Liver (tissue), 3 donors: ENCODE measurements around the gene SMIM9.

ENCODE experiments used
- CTCF ChIP-seq: fragments of 150-350 bp; IDR thresholded peaks from 2 replicates; pipeline ENCODE4 v1.5.1; 2017; ENCODE audit warnings: improper control_type of control experiment, low read depth, low read length; ENCODE audit not compliant: missing input control
- EGR1 ChIP-seq, 2 donors: IDR thresholded peaks; 2 replicates each; pipeline ENCODE4 v1.6.1; 2016 to 2018; ENCODE audit warnings: antibody characterized with exemption in 2 of 2, low read depth in 2 of 2
- MAX ChIP-seq: IDR thresholded peaks from 2 replicates; pipeline ENCODE4 v1.6.1; 2016; ENCODE audit warnings: antibody characterized with exemption
- RAD21 ChIP-seq, 2 donors: IDR thresholded peaks; 2 replicates each; pipeline ENCODE4 v1.6.1; 2016; ENCODE audit warnings: antibody characterized with exemption in 2 of 2, mild to moderate bottlenecking in 2 of 2
- RXRA ChIP-seq, 2 donors: IDR thresholded peaks; 2 replicates each; pipeline ENCODE4 v1.6.1; 2017 to 2018; ENCODE audit warnings: antibody characterized with exemption in 2 of 2, mild to moderate bottlenecking in 1 of 2
- donor health status: healthy.
- donor health status: healthy.

DNA sequence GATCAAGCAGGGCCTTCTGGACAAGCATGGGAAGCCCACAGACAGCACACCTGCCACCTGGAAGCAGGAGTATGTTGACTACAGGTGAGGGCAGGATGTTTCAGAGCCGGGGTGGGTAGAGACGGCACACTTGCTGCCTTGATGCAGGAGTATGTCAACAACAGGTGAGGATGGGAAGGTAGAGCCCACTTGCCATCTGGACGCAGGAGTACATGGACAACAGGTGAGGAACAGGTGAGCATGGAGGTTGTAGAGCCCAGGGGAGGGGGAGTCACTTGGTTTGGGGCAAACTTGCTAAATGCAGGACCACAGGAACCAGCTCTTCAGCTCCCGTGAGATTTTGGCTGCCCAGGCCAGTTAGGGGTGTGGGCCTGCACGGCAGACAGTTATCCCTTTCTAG is 59.8 kb downstream of the SMIM9 start:
- TF ChIP-seq MAX, result no peak
- no peak for TF ChIP-seq CTCF
- no peak for TF ChIP-seq RAD21 (IDR thresholded peaks at IDR 0.05)
- TF ChIP-seq RXRA (IDR thresholded peaks at IDR 0.05), result no peak
- no peak for TF ChIP-seq EGR1 (IDR thresholded peaks at IDR 0.05; ENCODE audit: low read depth in 2 of 2)
